NCI-H2227 (cell line): ENCODE measurements around the gene TAP2.

Experiments
- DNase-seq: peaks from one replicate; lab custom pipeline; 2025; ENCODE audit not compliant: unreplicated experiment; lab: John Stamatoyannopoulos, UW

The TAP2 gene

GRCh38 chr6:32794510-32794909, 44.0 kb downstream of the TAP2 start:
- no peak for DNase-seq

- no peak for DNase-seq
Observed at GRCh38 chr6:32792901-32793435, 45.6 kb downstream of the TAP2 start.

DNA sequence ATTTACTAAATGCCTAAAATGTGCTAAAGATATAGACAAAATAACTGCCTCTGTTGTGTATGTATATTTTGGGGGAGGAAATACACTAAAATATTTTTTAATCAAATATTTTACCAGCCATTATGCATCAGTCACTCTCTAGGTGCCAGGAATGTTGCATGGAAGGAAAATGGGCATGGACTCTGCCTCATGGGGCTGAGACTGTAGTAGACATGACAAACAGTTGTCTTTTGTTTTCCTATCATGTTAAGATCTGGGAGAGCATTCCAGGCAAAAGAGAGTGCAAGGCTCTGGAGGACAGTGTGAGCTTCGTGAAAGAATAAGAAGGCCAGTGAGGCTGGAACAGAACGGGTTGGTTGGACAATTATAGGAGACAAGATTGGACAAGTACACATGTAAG, 48.2 kb downstream of the TAP2 start:
- no peak for DNase-seq
